ENCODE results near the gene PRR3. TPM values are rescaled to one million over a fixed set of nuclear protein-coding genes. Genes with fewer than 3 reads are reported as not detected.
"Not testable (repeated sequence)": the region's sequence is repeated elsewhere in the genome, so short reads cannot be mapped to it uniquely, and the experiment has no call there.

Gene PRR3
- total and polyA plus RNA-seq, 11 donors: 1.9 to 4.5 (median 3.3) TPM

DNA sequence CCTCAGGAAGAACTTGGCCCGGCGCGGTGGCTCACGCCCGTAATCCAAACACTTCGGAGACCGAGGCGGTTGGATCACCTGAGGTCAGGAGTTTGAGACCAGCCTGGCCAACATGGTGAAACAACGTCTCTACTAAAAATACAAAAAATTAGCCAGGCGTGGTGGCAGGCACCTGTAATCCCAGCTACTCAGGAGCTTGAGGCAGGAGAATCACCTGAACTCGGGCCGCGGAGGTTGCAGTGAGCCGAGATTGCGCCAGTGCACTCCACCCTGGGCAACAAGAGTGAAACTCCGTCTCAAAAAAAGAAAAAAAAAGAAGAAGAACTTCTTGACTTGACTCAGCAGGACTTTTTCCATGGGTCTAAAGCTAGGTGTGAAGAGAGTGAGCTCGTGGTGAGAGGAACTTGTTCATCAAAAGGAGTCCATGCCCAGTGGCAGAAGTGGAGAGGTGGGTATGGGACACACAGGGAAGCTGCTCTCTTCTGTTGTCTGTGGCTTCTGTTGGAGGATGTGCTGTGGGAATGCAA lies 27.7 kb upstream of the PRR3 start:
- H3K36me3 ChIP-seq; H3K4me3 ChIP-seq; DNase-seq; H3K9me3 ChIP-seq; H3K27me3 ChIP-seq; intact Hi-C loops (cut with DNase I): not testable (repeated sequence)
- WGBS, 4 donors: 87 to 90% (median 89%) methylated on average over 17 of the region's 17 CpGs
- ATAC-seq: peak in 1 of 4 donors; percentile 18
- Histone ChIP-seq H3K4me1 (peaks cover 0 to 46% (median 0%) of the 10 kb centered on the region in 12 donors), H3K27ac (peak overlapping the region in 1 of 12 donors; percentile 52)

- Histone ChIP-seq H3K27me3 (no peaks in the 10 kb centered on the region), H3K27ac (peak overlapping the region in 1 of 12 donors; percentile 52), H3K4me1 (peaks cover 0 to 46% (median 0%) of the 10 kb centered on the region in 12 donors), H3K4me3 (no peak overlapping the region), H3K36me3 (no peaks in the 10 kb centered on the region), H3K9me3 (no peaks in the 10 kb centered on the region)
- intact Hi-C loops (cut with DNase I): loop anchor here in 1 of 10 donors (2.0 kb wide), 1 partner anchor 45 kb away; no protein-coding TSS in a partner anchor
- 63 to 70% (median 65%) methylated on average over 2 of the region's 2 CpGs for WGBS, 4 donors
- ATAC-seq: no peak
- TF ChIP-seq, protein P1, sequence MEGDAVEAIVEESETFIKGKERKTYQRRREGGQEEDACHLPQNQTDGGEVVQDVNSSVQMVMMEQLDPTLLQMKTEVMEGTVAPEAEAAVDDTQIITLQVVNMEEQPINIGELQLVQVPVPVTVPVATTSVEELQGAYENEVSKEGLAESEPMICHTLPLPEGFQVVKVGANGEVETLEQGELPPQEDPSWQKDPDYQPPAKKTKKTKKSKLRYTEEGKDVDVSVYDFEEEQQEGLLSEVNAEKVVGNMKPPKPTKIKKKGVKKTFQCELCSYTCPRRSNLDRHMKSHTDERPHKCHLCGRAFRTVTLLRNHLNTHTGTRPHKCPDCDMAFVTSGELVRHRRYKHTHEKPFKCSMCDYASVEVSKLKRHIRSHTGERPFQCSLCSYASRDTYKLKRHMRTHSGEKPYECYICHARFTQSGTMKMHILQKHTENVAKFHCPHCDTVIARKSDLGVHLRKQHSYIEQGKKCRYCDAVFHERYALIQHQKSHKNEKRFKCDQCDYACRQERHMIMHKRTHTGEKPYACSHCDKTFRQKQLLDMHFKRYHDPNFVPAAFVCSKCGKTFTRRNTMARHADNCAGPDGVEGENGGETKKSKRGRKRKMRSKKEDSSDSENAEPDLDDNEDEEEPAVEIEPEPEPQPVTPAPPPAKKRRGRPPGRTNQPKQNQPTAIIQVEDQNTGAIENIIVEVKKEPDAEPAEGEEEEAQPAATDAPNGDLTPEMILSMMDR (IDR thresholded peaks at IDR 0.05): no peak
- no peak for TF ChIP-seq POLR2A (IDR thresholded peaks at IDR 0.05)
- DNase-seq: no peak
Measured at GRCh38 chr6:30530014-30530413, 27.1 kb upstream of the PRR3 start.

- Histone ChIP-seq H3K36me3 (no peaks in the 10 kb centered on the region), H3K4me3 (peak overlapping the region in 1 of 12 donors; percentile 16), H3K27ac (peak overlapping the region in 6 of 12 donors; percentile 0 to 69 (median 57)), H3K27me3 (no peaks in the 10 kb centered on the region), H3K4me1 (peaks cover 0 to 35% (median 0%) of the 10 kb centered on the region in 12 donors), H3K9me3 (no peaks in the 10 kb centered on the region)
- 73 to 82% (median 73%) methylated on average over 15 of the region's 15 CpGs for WGBS, 4 donors
- intact Hi-C loops (cut with DNase I): loop anchor here in 2 of 10 donors (2.0 kb wide), 2 partner anchors 49 to 51 kb away; no protein-coding TSS in a partner anchor
- DNase-seq (no peak), ATAC-seq (no peak)
- TF ChIP-seq, protein P1 (IDR thresholded peaks at IDR 0.05): no peak
- no peak for TF ChIP-seq POLR2A (IDR thresholded peaks at IDR 0.05)
Measured at GRCh38 chr6:30533460-30534294, 23.4 kb upstream of the PRR3 start.

- Histone ChIP-seq H3K9me3 (no peaks in the 10 kb centered on the region), H3K4me3 (no peak overlapping the region), H3K27ac (no peak overlapping the region), H3K36me3 (no peaks in the 10 kb centered on the region), H3K4me1 (peaks cover 0 to 19% (median 6%) of the 10 kb centered on the region in 12 donors), H3K27me3 (no peaks in the 10 kb centered on the region)
- intact Hi-C loops (cut with DNase I): no loop called here
- no peak for TF ChIP-seq POLR2A (IDR thresholded peaks at IDR 0.05)
- TF ChIP-seq, protein P1 (IDR thresholded peaks at IDR 0.05): no peak
- DNase-seq (no peak), ATAC-seq (no peak)
- WGBS, 4 donors: 82 to 87% (median 83%) methylated on average over 3 of the region's 3 CpGs
Measured at GRCh38 chr6:30537931-30538330, 19.2 kb upstream of the PRR3 start.

Measured in heart left ventricle (tissue), 16 donors.